SK-N-SH (cell line): Measurements from ENCODE around the gene WIPI1. TPM values are rescaled to one million over a fixed set of nuclear protein-coding genes. Genes with fewer than 3 reads are reported as not detected.

Experiments used
- CTCF ChIA-PET: fragments of 300-600, 350-600 bp; formaldehyde crosslinking; extraction: SDS; loops from one replicate; lab custom pipeline; 2021; lab: Yijun Ruan, JAX
- POLR2A ChIA-PET: fragments of 350-600 bp; sonication (Branson Sonifier 250); formaldehyde crosslinking; extraction: SDS; loops from one replicate; lab custom pipeline; 2020; ENCODE audit warnings: antibody characterized with exemption, inconsistent platforms; lab: Yijun Ruan, JAX
- DNase-seq: peaks from one replicate; pipeline ENCODE4 v3.0.0; 2012
- H2AFZ ChIP-seq: fragments of 200-600 bp; sonication (generic); 2 replicates; pipeline ENCODE4 v1.8.1; 2016; ENCODE audit warnings: antibody characterized with exemption, mild to moderate bottlenecking, low read depth
- H3F3A ChIP-seq: fragments of 200-600 bp; sonication (generic); replicated peaks from 2 replicates; pipeline ENCODE3; 2016; ENCODE audit warnings: antibody characterized with exemption, mild to moderate bottlenecking; ENCODE audit not compliant: insufficient read depth
- H3K27ac ChIP-seq, 2 experiments: fragments of 200-500 bp in 1 of 2; fragments of 200-600 bp in 1 of 2; sonication (Bioruptor generic) in 1 of 2; sonication (generic), shearing (Covaris generic) in 1 of 2; 2 replicates each; pipeline versions ENCODE4 v1.5.1 to v1.6.1; 2014 to 2016; ENCODE audit warnings: low read depth in 2 of 2, inconsistent platforms in 1 of 2, low read length in 1 of 2, mild to moderate bottlenecking in 1 of 2, mixed read lengths in 1 of 2
- H3K27me3 ChIP-seq: fragments of 200-600 bp; sonication (generic), shearing (Covaris generic); 2 replicates; pipeline ENCODE4 v1.6.1; 2016; ENCODE audit warnings: mixed run types; ENCODE audit not compliant: insufficient read depth
- H3K36me3 ChIP-seq, 2 experiments: fragments of 200-500 bp in 1 of 2; fragments of 200-600 bp in 1 of 2; sonication (Bioruptor generic) in 1 of 2; sonication (generic) in 1 of 2; replicated peaks in 1 of 2; 2 replicates each; pipeline versions ENCODE3 to v1.5.1; 2014 to 2016; ENCODE audit warnings: low read length in 1 of 2, mild to moderate bottlenecking in 1 of 2; ENCODE audit not compliant: insufficient read depth in 2 of 2, control insufficient read depth in 1 of 2
- H3K4me1 ChIP-seq, 2 experiments: fragments of 200-500 bp in 1 of 2; fragments of 200-600 bp in 1 of 2; sonication (Bioruptor generic) in 1 of 2; sonication (generic), shearing (Covaris generic) in 1 of 2; 2 replicates each; pipeline versions ENCODE4 v1.5.1 to v1.6.1; 2014 to 2016; ENCODE audit warnings: low read depth in 1 of 2, low read length in 1 of 2, mixed run types in 1 of 2; ENCODE audit not compliant: insufficient read depth in 2 of 2, control insufficient read depth in 1 of 2
- H3K4me2 ChIP-seq: fragments of 200-600 bp; sonication (generic), shearing (Covaris generic); 2 replicates; pipeline ENCODE4 v1.6.1; 2017; ENCODE audit warnings: mixed run types
- H3K4me3 ChIP-seq, 2 experiments: fragments of 200-500 bp in 1 of 2; fragments of 200-600 bp in 1 of 2; sonication (Bioruptor generic) in 1 of 2; sonication (generic), shearing (Covaris generic) in 1 of 2; 2 replicates each; pipeline versions ENCODE4 v1.5.1 to v1.8.1; 2014 to 2016; ENCODE audit warnings: low read depth in 2 of 2, inconsistent platforms in 1 of 2, low read length in 1 of 2, mild to moderate bottlenecking in 1 of 2, mixed read lengths in 1 of 2, moderate library complexity in 1 of 2
- H3K79me2 ChIP-seq: fragments of 200-600 bp; sonication (generic); 2 replicates; pipeline ENCODE4 v1.8.1; 2017; ENCODE audit warnings: mild to moderate bottlenecking; ENCODE audit not compliant: insufficient read depth
- H3K9ac ChIP-seq: fragments of 200-600 bp; sonication (generic); 2 replicates; pipeline ENCODE4 v1.6.1; 2017; ENCODE audit warnings: mixed run types
- H3K9me2 ChIP-seq: fragments of 200-600 bp; sonication (generic); 2 replicates; pipeline ENCODE4 v1.6.1; 2017; ENCODE audit warnings: mixed run types
- H3K9me3 ChIP-seq: fragments of 200-600 bp; sonication (generic); 2 replicates; pipeline ENCODE4 v1.6.1; 2017; ENCODE audit warnings: mixed run types, mild to moderate bottlenecking, moderate library complexity
- H4K20me1 ChIP-seq: fragments of 200-600 bp; sonication (generic); 2 replicates; pipeline ENCODE4 v1.6.1; 2017; ENCODE audit warnings: mild to moderate bottlenecking, mixed run types; ENCODE audit not compliant: insufficient read depth
- CHD2 ChIP-seq: fragments of 150-350 bp; IDR thresholded peaks from 2 replicates; pipeline ENCODE4 v1.6.1; 2018; ENCODE audit warnings: low read length; ENCODE audit not compliant: partially characterized antibody
- ELF1 ChIP-seq: IDR thresholded peaks from 2 replicates; pipeline ENCODE4 v1.4.0; 2012
- EZH2phosphoT487 ChIP-seq: fragments of 200-600 bp; sonication (generic); IDR thresholded peaks from 2 replicates; pipeline ENCODE4 v1.6.1; 2017; ENCODE audit warnings: low read depth, mixed run types, mild to moderate bottlenecking, antibody characterized with exemption, moderate library complexity, borderline replicate concordance
- FOSL2 ChIP-seq: IDR thresholded peaks from 2 replicates; pipeline ENCODE4 v1.4.0; 2012; ENCODE audit warnings: low read depth, mild to moderate bottlenecking, moderate library complexity, borderline replicate concordance
- FOXJ3 ChIP-seq: sonication (generic); formaldehyde crosslinking; IDR thresholded peaks from 2 replicates; pipeline ENCODE4 v1.5.1; 2020; ENCODE audit warnings: mild to moderate bottlenecking, missing genetic modification reagents
- GABPA ChIP-seq: IDR thresholded peaks from 2 replicates; pipeline ENCODE4 v1.4.0; 2012; ENCODE audit warnings: low read depth, mild to moderate bottlenecking
- GATA2 ChIP-seq: sonication (generic); formaldehyde crosslinking; IDR thresholded peaks from 2 replicates; pipeline ENCODE4 v1.5.0; 2020; ENCODE audit warnings: mild to moderate bottlenecking, missing genetic modification reagents
- NFIC ChIP-seq: IDR thresholded peaks from 2 replicates; pipeline ENCODE4 v1.4.0; 2012; ENCODE audit warnings: borderline replicate concordance
- NRF1 ChIP-seq: IDR thresholded peaks from 2 replicates; pipeline ENCODE4 v1.6.1; 2012; ENCODE audit warnings: low read depth, mild to moderate bottlenecking, low read length
- POLR2AphosphoS5 ChIP-seq: IDR thresholded peaks from 2 replicates; pipeline ENCODE4 v1.6.1; 2012; ENCODE audit warnings: low read depth, low read length
- RAD21 ChIP-seq: IDR thresholded peaks from 2 replicates; pipeline ENCODE4 v1.6.1; 2012; ENCODE audit warnings: mild to moderate bottlenecking, low read length
- RXRA ChIP-seq: IDR thresholded peaks from 2 replicates; pipeline ENCODE4 v1.4.0; 2012; ENCODE audit warnings: low read depth, mild to moderate bottlenecking, borderline replicate concordance
- TCF12 ChIP-seq: IDR thresholded peaks from 2 replicates; pipeline ENCODE4 v1.4.0; 2012
- TEAD4 ChIP-seq: IDR thresholded peaks from 2 replicates; pipeline ENCODE4 v1.4.0; 2012; ENCODE audit warnings: mild to moderate bottlenecking, borderline replicate concordance; ENCODE audit not compliant: insufficient read depth
- ZBTB33 ChIP-seq: IDR thresholded peaks from 2 replicates; pipeline ENCODE4 v1.4.0; 2012; ENCODE audit warnings: low read depth, borderline replicate concordance
- WGBS: methylation state at CpG from one replicate; pipeline ENCODE4 v1.1.6; 2017; ENCODE audit warnings: low lambda C conversion rate; 5-methylcytosine and 5-hydroxymethylcytosine counted together
- polyA plus RNA-seq, 3 experiments: library from polyadenylated mRNA; depleted of rRNA; stranded (reverse); fragments of >200 nt; gene quantifications; 2 replicates each; pipeline ENCODE4 v1.2.3, GENCODE V29; 2012
- TF ChIP-seq, protein P1 (sequence below): IDR thresholded peaks from 2 replicates; pipeline ENCODE4 v1.4.0; 2012; ENCODE audit warnings: low read depth
- TF ChIP-seq, protein P2 (sequence below): IDR thresholded peaks from 2 replicates; pipeline ENCODE4 v1.6.1; 2012; ENCODE audit warnings: mild to moderate bottlenecking, low read depth, low read length, moderate library complexity
- TF ChIP-seq, protein P3 (sequence below): fragments of 200-600 bp; sonication (generic); IDR thresholded peaks from 2 replicates; pipeline ENCODE4 v1.6.1; 2017; ENCODE audit warnings: antibody characterized with exemption, mild to moderate bottlenecking, moderate library complexity

The WIPI1 gene
- polyA plus RNA-seq, 1 of the 3 experiments (the other 2 are of a cell fraction): 52.7 TPM

GRCh38 chr17:68439656-68440290 lies 17.5 kb downstream of the WIPI1 start:
- ChIA-PET POLR2A (no interaction called here), CTCF (interaction anchor here (1.1 to 7.8 kb wide), 8 partner anchors 15 to 319 kb away, joined by 3 to 77 read pairs (median 14); partner anchors contain the start of gene WIPI1)

More at GRCh38 chr17:68439656-68440290, 17.5 kb downstream of the WIPI1 start:
- Histone ChIP-seq H3K27ac (no peak overlapping the region), H3K9ac (no peak overlapping the region), H3K4me2 (no peak overlapping the region), H3F3A (no peaks in the 10 kb centered on the region), H4K20me1 (no peaks in the 10 kb centered on the region), H2AFZ (no peak overlapping the region), H3K36me3 (peaks cover 19 to 42% of the 10 kb centered on the region in 2 experiments), H3K9me3 (no peaks in the 10 kb centered on the region), H3K4me3 (no peak overlapping the region), H3K79me2 (no peaks in the 10 kb centered on the region), H3K9me2 (no peaks in the 10 kb centered on the region), H3K27me3 (no peaks in the 10 kb centered on the region), H3K4me1 (peaks cover 0 to 10% of the 10 kb centered on the region in 2 experiments; a peak in 2 of 4 replicates)
- TF ChIP-seq RAD21 (no peak), TCF12 (no peak), POLR2AphosphoS5 (no peak), EZH2phosphoT487 (no peak), ZBTB33 (no peak), CHD2 (no peak), NRF1 (no peak), RXRA (no peak), GABPA (no peak), GATA2 (CRISPR knock-in tag) (no peak), TEAD4 (no peak), NFIC (no peak), ELF1 (no peak), FOXJ3 (no peak), FOSL2 (no peak)
- TF ChIP-seq, protein P1, sequence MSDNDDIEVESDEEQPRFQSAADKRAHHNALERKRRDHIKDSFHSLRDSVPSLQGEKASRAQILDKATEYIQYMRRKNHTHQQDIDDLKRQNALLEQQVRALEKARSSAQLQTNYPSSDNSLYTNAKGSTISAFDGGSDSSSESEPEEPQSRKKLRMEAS: no peak
- TF ChIP-seq, protein P2, sequence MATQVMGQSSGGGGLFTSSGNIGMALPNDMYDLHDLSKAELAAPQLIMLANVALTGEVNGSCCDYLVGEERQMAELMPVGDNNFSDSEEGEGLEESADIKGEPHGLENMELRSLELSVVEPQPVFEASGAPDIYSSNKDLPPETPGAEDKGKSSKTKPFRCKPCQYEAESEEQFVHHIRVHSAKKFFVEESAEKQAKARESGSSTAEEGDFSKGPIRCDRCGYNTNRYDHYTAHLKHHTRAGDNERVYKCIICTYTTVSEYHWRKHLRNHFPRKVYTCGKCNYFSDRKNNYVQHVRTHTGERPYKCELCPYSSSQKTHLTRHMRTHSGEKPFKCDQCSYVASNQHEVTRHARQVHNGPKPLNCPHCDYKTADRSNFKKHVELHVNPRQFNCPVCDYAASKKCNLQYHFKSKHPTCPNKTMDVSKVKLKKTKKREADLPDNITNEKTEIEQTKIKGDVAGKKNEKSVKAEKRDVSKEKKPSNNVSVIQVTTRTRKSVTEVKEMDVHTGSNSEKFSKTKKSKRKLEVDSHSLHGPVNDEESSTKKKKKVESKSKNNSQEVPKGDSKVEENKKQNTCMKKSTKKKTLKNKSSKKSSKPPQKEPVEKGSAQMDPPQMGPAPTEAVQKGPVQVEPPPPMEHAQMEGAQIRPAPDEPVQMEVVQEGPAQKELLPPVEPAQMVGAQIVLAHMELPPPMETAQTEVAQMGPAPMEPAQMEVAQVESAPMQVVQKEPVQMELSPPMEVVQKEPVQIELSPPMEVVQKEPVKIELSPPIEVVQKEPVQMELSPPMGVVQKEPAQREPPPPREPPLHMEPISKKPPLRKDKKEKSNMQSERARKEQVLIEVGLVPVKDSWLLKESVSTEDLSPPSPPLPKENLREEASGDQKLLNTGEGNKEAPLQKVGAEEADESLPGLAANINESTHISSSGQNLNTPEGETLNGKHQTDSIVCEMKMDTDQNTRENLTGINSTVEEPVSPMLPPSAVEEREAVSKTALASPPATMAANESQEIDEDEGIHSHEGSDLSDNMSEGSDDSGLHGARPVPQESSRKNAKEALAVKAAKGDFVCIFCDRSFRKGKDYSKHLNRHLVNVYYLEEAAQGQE: no peak
- TF ChIP-seq, protein P3, sequence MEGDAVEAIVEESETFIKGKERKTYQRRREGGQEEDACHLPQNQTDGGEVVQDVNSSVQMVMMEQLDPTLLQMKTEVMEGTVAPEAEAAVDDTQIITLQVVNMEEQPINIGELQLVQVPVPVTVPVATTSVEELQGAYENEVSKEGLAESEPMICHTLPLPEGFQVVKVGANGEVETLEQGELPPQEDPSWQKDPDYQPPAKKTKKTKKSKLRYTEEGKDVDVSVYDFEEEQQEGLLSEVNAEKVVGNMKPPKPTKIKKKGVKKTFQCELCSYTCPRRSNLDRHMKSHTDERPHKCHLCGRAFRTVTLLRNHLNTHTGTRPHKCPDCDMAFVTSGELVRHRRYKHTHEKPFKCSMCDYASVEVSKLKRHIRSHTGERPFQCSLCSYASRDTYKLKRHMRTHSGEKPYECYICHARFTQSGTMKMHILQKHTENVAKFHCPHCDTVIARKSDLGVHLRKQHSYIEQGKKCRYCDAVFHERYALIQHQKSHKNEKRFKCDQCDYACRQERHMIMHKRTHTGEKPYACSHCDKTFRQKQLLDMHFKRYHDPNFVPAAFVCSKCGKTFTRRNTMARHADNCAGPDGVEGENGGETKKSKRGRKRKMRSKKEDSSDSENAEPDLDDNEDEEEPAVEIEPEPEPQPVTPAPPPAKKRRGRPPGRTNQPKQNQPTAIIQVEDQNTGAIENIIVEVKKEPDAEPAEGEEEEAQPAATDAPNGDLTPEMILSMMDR: no peak
- no peak for DNase-seq
- WGBS: 87% methylated on average over 8 of the region's 8 CpGs
